H9 (cell line): ENCODE measurements around the gene EFCAB6. TPM values are rescaled to one million over a fixed set of nuclear protein-coding genes. Genes with fewer than 3 reads are reported as not detected.

Experiments
- DNase-seq: peaks from one replicate; pipeline ENCODE4 v3.0.0-alpha.2; 2017
- H2AFZ ChIP-seq: one replicate; pipeline ENCODE4 v1.6.1; 2013; ENCODE audit warnings: mild to moderate bottlenecking, low read length, control low read depth, moderate library complexity
- H2AK5ac ChIP-seq: 2 replicates; pipeline ENCODE4 v1.6.1; 2013; ENCODE audit warnings: low read length, control low read depth, mixed read lengths; ENCODE audit not compliant: insufficient read length
- H2BK120ac ChIP-seq: one replicate; pipeline ENCODE4 v1.6.1; 2013; ENCODE audit warnings: low read depth, mild to moderate bottlenecking, low read length, control low read depth, inconsistent platforms; ENCODE audit not compliant: poor library complexity, severe bottlenecking
- H2BK12ac ChIP-seq: 2 replicates; pipeline ENCODE4 v1.6.1; 2013; ENCODE audit warnings: low read length, control low read depth, mixed read lengths, low read depth; ENCODE audit not compliant: insufficient read length
- H2BK15ac ChIP-seq: 2 replicates; pipeline ENCODE4 v1.6.1; 2013; ENCODE audit warnings: low read depth, low read length, control low read depth
- H2BK20ac ChIP-seq: one replicate; pipeline ENCODE4 v1.6.1; 2013; ENCODE audit warnings: low read depth, mild to moderate bottlenecking, low read length, control low read depth, inconsistent platforms; ENCODE audit not compliant: poor library complexity, severe bottlenecking
- H2BK5ac ChIP-seq: 2 replicates; pipeline ENCODE4 v1.6.1; 2013; ENCODE audit warnings: low read length, control low read depth, mixed read lengths; ENCODE audit not compliant: insufficient read length
- H3K14ac ChIP-seq: 2 replicates; pipeline ENCODE4 v1.6.1; 2013; ENCODE audit warnings: low read length, control low read depth; ENCODE audit not compliant: insufficient read depth
- H3K18ac ChIP-seq: 2 replicates; pipeline ENCODE4 v1.6.1; 2013; ENCODE audit warnings: low read depth, mild to moderate bottlenecking, mixed read lengths, low read length, control low read depth; ENCODE audit not compliant: insufficient read length
- H3K23ac ChIP-seq: 2 replicates; pipeline ENCODE4 v1.6.1; 2013; ENCODE audit warnings: low read length, control low read depth, mixed read lengths, low read depth; ENCODE audit not compliant: insufficient read length
- H3K23me2 ChIP-seq: 2 replicates; pipeline ENCODE4 v1.6.1; 2013; ENCODE audit warnings: low read depth, mild to moderate bottlenecking, mixed read lengths, low read length, control low read depth; ENCODE audit not compliant: insufficient read length, poor library complexity, severe bottlenecking
- H3K27ac ChIP-seq: 2 replicates; pipeline ENCODE4 v1.5.1; 2013; ENCODE audit warnings: low read length, control low read depth, mixed read lengths, low read depth; ENCODE audit not compliant: insufficient read length
- H3K27me3 ChIP-seq: 2 replicates; pipeline ENCODE4 v1.6.1; 2013; ENCODE audit warnings: low read length, control low read depth, inconsistent platforms; ENCODE audit not compliant: insufficient read depth
- H3K4ac ChIP-seq: 2 replicates; pipeline ENCODE4 v1.6.1; 2013; ENCODE audit warnings: low read depth, mild to moderate bottlenecking, control low read depth, inconsistent platforms, low read length, moderate library complexity
- H3K4me1 ChIP-seq: 2 replicates; pipeline ENCODE4 v1.6.1; 2013; ENCODE audit warnings: low read length, control low read depth, inconsistent platforms; ENCODE audit not compliant: insufficient read depth
- H3K4me2 ChIP-seq: 2 replicates; pipeline ENCODE4 v1.6.1; 2013; ENCODE audit warnings: low read length, control low read depth, mixed read lengths; ENCODE audit not compliant: insufficient read length, insufficient read depth
- H3K56ac ChIP-seq: 2 replicates; pipeline ENCODE4 v1.6.1; 2013; ENCODE audit warnings: low read depth, mild to moderate bottlenecking, mixed read lengths, low read length, control low read depth; ENCODE audit not compliant: insufficient read length
- H3K79me1 ChIP-seq: 2 replicates; pipeline ENCODE4 v1.6.1; 2013; ENCODE audit warnings: low read depth, mild to moderate bottlenecking, moderate library complexity, low read length, control low read depth, inconsistent platforms; ENCODE audit not compliant: insufficient read depth, poor library complexity, severe bottlenecking
- H3K79me2 ChIP-seq: 2 replicates; pipeline ENCODE4 v1.6.1; 2013; ENCODE audit warnings: low read length, control low read depth, inconsistent platforms; ENCODE audit not compliant: insufficient read depth
- H3K9ac ChIP-seq: 2 replicates; pipeline ENCODE4 v1.6.1; 2013; ENCODE audit warnings: low read length, control low read depth, mixed read lengths; ENCODE audit not compliant: insufficient read length; ENCODE audit errors: extremely low read depth
- H3K9me3 ChIP-seq: one replicate; pipeline ENCODE4 v1.6.1; 2013; ENCODE audit warnings: low read depth, low read length, inconsistent platforms; ENCODE audit not compliant: control insufficient read depth
- H3T11ph ChIP-seq: one replicate; pipeline ENCODE4 v1.6.1; 2013; ENCODE audit warnings: mild to moderate bottlenecking, low read length, control low read depth, inconsistent platforms
- H4K20me1 ChIP-seq: one replicate; pipeline ENCODE4 v1.6.1; 2013; ENCODE audit not compliant: control insufficient read depth, insufficient read length, insufficient read depth
- H4K5ac ChIP-seq: 2 replicates; pipeline ENCODE4 v1.6.1; 2013; ENCODE audit warnings: low read depth, mild to moderate bottlenecking, mixed read lengths, low read length, control low read depth; ENCODE audit not compliant: insufficient read length
- H4K8ac ChIP-seq: replicated peaks from 2 replicates; pipeline ENCODE4 v1.6.1; 2013; ENCODE audit warnings: low read length, control low read depth, mixed read lengths, low read depth; ENCODE audit not compliant: insufficient read length
- H4K91ac ChIP-seq: 2 replicates; pipeline ENCODE4 v1.6.1; 2013; ENCODE audit warnings: low read depth, mild to moderate bottlenecking, moderate library complexity, mixed read lengths, low read length, control low read depth; ENCODE audit not compliant: insufficient read length
- H3K27ac Mint-ChIP-seq, 3 experiments: 2 replicates in 2 of 3; 3 replicates in 1 of 3; pipeline ENCODE4 v1.8.0; 2020 to 2021; ENCODE audit warnings: mixed read lengths in 3 of 3, mild to moderate bottlenecking in 1 of 3, moderate library complexity in 1 of 3
- H3K27me3 Mint-ChIP-seq: 2 replicates; pipeline ENCODE4 v1.8.0; 2021; ENCODE audit warnings: low read depth, mild to moderate bottlenecking, moderate library complexity, mixed read lengths
- H3K36me3 Mint-ChIP-seq, 3 experiments: 2 replicates in 2 of 3; 3 replicates in 1 of 3; pipeline ENCODE4 v1.8.0; 2020 to 2021; ENCODE audit warnings: low read depth in 3 of 3, mixed read lengths in 3 of 3; ENCODE audit not compliant: insufficient read depth in 1 of 3
- H3K4me1 Mint-ChIP-seq, 2 experiments: 2 replicates each; pipeline ENCODE4 v1.8.0; 2020; ENCODE audit warnings: mixed read lengths in 2 of 2
- H3K4me3 Mint-ChIP-seq, 2 experiments: 2 replicates in 1 of 2; 3 replicates in 1 of 2; pipeline ENCODE4 v1.8.0; 2020 to 2021; ENCODE audit warnings: mild to moderate bottlenecking in 2 of 2, mixed read lengths in 2 of 2, moderate library complexity in 1 of 2
- H3K9me3 Mint-ChIP-seq, 2 experiments: 2 replicates in 1 of 2; 3 replicates in 1 of 2; pipeline ENCODE4 v1.8.0; 2020; ENCODE audit warnings: mild to moderate bottlenecking in 2 of 2, mixed read lengths in 2 of 2, moderate library complexity in 1 of 2
- WGBS: extraction: QIAGEN DNeasy Blood & Tissue Kit; methylation state at CpG from one replicate; pipeline ENCODE4 v1.1.7; 2013; ENCODE audit warnings: missing lambda C conversion rate, low lambda C conversion rate, mixed read lengths; ENCODE audit not compliant: insufficient read length; ENCODE audit errors: extremely low coverage; 5-methylcytosine and 5-hydroxymethylcytosine counted together
- total RNA-seq: library from RNA; stranded (reverse); gene quantifications from 2 replicates; pipeline ENCODE4 v1.2.1, GENCODE V29; 2021
- TF ChIP-seq, protein P1 (sequence below): fragments of 200-600 bp; sonication (generic); conservative IDR thresholded peaks from 3 replicates; pipeline ENCODE4 v1.8.0; 2021; ENCODE audit warnings: antibody characterized with exemption, mild to moderate bottlenecking

Gene EFCAB6
- total RNA-seq, 1 experiment from 2014 or later: 0.31 TPM

DNA sequence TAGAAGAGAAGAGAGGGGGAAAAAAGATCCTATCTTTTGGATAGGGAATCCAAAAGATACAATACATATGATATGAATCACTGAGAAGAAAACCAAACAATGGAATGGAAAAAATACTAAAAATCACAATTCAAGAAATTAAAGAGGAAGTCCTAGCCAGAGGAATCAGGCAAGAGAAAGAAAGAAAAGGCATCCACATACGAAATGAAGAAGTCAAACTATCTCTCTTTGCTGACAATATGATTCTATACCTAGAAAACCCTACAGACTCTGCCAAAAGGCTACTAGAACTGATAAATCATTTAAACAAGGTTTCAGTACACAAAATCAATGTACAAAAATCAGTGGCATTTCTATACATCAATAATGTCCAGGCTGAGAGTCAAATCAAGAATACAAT is 91.4 kb downstream of the EFCAB6 start:
- Histone ChIP-seq H3K23ac (no peak overlapping the region), H2BK20ac (no peak overlapping the region), H3K27ac (no peak overlapping the region), H4K91ac (no peak overlapping the region), H3K4me1 (no peaks in the 10 kb centered on the region), H4K5ac (no peak overlapping the region), H2AFZ (no peak overlapping the region), H3K9me3 (no peaks in the 10 kb centered on the region), H2AK5ac (no peak overlapping the region), H3K4me2 (no peak overlapping the region), H3K9ac (no peak overlapping the region), H3K14ac (no peak overlapping the region), H4K20me1 (no peaks in the 10 kb centered on the region), H2BK12ac (no peak overlapping the region), H3K23me2 (no peaks in the 10 kb centered on the region), H3K18ac (no peak overlapping the region), H3K56ac (no peak overlapping the region), H3K79me2 (no peaks in the 10 kb centered on the region), H3K4ac (no peak overlapping the region), H3K27me3 (no peaks in the 10 kb centered on the region), H3T11ph (no peak overlapping the region), H2BK15ac (no peak overlapping the region), H3K79me1 (no peaks in the 10 kb centered on the region), H2BK5ac (no peak overlapping the region), H2BK120ac (no peak overlapping the region), H4K8ac (no peak overlapping the region)
- Mint-ChIP-seq H3K27me3 (no peaks in the 10 kb centered on the region), H3K27ac (no peak overlapping the region), H3K4me3 (no peak overlapping the region), H3K4me1 (peaks cover 12 to 13% of the 10 kb centered on the region in 2 experiments), H3K36me3 (no peaks in the 10 kb centered on the region), H3K9me3 (no peaks in the 10 kb centered on the region)
- no peak for DNase-seq
- TF ChIP-seq, protein P1, sequence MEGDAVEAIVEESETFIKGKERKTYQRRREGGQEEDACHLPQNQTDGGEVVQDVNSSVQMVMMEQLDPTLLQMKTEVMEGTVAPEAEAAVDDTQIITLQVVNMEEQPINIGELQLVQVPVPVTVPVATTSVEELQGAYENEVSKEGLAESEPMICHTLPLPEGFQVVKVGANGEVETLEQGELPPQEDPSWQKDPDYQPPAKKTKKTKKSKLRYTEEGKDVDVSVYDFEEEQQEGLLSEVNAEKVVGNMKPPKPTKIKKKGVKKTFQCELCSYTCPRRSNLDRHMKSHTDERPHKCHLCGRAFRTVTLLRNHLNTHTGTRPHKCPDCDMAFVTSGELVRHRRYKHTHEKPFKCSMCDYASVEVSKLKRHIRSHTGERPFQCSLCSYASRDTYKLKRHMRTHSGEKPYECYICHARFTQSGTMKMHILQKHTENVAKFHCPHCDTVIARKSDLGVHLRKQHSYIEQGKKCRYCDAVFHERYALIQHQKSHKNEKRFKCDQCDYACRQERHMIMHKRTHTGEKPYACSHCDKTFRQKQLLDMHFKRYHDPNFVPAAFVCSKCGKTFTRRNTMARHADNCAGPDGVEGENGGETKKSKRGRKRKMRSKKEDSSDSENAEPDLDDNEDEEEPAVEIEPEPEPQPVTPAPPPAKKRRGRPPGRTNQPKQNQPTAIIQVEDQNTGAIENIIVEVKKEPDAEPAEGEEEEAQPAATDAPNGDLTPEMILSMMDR: no peak
- no CpG with 5 or more reads among the region's 1 CpG for WGBS
